Pulmonary artery endothelial cell (primary cell): ENCODE measurements around the gene TNS1. TPM values are rescaled to one million over a fixed set of nuclear protein-coding genes. Genes with fewer than 3 reads are reported as not detected.

Experiments
- DNase-seq: peaks from one replicate; pipeline ENCODE4 v3.0.0-alpha.2; 2011; ENCODE audit warnings: low read depth, low spot score
- total RNA-seq: library from RNA; depleted of rRNA; stranded (reverse); fragments of >200 nt; gene quantifications from 2 replicates; pipeline ENCODE4 v1.2.3, GENCODE V29; 2014

The TNS1 gene
- total RNA-seq, 1 donor from 2014 or later: 26.2 TPM

DNA sequence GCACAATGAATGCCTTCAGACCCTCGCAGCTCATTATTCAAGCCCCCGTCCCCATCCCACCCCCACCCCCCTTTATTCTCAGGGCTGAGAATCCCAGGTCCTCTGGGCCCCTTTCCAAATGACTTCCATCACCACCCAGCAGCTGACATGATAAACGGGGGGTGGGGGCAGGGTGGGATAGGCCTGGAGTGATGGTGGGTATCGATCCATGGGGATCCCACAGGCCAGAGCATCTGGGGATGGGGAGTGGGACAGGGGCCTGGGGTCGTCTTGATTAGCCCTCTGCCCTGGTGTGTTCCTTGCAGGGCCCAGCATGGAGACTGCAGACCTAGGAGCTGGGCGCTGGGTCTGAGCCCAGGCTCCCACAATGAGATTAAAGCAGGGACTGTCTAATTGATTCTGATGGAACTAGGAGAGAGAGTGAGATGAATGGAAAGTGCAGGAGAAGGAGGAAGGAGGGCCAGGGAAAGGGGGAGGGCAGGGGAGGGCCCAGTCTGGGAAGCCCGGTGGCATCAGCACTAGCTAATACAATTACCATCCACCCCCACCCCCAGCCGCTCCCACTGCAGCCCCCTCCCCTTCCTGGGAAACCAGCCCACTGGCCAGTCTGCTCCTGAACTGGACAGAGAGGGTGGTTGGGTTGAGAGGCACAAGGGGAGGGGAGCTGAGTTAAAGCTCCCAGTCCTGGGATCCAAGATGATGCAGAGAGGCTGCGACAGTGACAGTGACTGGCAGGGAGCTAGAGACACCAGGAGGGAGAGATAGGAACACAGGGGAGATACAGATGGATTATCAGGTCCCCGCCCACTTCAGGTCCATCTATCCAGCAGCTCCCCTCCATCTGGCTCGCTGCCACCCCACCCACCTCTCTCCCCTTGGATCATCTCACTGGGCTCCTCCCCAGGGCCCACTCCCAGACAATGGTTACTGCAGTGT, 13.1 kb upstream of the TNS1 start:
- no peak for DNase-seq

DNA sequence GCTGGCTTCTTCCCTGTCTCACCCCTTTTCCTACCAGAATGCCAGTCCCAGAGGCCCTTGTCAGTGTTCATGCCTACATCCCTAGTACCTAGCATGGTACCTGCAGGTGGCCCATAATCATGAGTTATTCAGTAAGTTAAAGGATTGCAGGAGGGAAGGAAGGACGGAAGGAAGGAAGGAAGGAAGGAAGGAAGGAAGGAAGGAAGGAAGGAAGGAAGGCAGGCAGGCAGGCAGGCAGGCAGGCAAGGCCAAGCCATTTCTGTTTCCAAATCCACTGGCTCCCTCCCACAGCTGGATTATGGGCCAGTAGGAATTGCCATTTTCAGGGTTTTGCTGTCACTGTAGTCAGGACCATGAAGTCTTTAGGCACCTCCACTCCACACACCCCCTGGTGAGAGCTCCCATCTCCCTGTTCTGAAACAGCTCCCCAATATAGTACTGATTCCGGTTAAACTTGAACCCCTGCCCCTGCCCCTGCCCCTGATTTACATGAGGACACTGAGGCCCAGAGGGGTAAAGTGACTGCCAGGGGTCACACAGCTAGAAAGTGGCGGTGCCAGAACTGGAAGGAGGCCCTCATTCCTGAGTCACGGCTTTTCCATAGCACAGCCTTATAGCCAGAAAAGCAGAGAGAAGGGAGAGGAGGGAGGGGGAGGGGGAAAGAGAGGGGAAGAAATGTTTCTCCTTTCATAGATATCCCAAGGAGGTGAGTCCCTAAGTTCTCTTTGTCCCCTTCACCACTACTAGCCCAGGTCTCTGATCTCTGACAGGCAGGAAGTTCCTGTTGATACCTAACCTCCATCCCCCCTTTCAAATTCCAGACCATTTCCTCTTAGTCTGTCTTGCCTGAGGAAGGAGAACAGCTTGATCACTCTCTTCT, 12.2 kb upstream of the TNS1 start:
- no peak for DNase-seq

DNA sequence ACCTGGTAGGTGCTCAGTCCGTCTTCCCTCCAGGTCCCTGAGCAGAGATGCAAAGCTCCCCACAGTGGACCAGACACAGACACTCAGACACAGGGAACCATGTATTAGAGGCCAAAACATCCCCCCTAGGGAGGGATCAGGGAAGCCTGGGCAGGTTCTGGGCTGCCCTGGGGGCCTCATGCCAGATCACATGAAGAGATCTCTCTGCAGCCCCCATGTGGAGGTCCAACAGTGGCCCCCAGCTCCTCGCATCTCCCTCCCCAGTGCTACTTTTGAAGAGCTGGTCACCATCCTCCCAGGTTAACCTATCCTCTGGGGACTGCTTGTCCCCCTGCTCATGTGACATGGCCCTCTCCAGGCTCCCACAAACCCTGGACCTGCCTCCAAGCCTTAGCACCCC, 10.5 kb upstream of the TNS1 start:
- no peak for DNase-seq

DNA sequence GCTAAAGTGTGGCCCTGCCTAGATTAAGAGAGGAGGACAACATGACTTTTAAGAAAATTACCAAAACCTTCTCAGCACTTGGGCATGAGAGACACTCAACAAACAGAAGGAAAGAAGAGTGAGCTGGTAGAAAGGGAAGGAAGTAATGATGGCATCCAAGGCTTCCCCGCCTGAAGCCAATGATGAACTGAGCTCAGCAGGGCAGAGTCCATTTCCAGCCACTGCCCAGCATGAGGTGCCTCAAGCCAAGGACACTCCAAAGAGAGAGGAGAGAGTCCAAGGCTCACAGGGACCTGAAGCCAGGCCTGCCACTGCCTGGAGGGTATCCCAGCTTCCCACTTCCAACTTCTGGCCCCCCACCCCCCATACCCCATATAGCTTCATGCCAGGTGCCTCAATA, 9.5 kb upstream of the TNS1 start:
- DNase-seq: no peak

DNA sequence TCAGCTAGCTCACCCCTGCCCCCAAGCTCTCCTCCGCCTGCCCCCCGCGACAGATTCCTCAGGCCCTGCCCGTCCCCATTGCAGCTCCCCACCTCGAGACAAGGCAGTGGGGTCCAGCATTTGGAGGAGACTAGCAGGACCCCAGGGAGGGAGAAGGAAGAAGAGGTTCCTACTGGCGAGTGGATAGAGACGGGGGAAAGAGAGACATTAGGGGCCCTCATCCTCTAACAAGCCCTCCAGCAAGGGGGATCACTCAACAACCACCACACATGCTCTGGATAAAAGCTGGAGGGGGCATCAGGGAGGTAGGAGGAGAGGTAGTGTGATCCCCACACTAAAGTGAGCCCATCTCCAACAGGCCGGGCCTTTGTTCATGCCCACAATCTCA, 8.9 kb upstream of the TNS1 start:
- no peak for DNase-seq

- no peak for DNase-seq
Measured at GRCh38 chr2:218010984-218011652, 8.3 kb upstream of the TNS1 start.

DNA sequence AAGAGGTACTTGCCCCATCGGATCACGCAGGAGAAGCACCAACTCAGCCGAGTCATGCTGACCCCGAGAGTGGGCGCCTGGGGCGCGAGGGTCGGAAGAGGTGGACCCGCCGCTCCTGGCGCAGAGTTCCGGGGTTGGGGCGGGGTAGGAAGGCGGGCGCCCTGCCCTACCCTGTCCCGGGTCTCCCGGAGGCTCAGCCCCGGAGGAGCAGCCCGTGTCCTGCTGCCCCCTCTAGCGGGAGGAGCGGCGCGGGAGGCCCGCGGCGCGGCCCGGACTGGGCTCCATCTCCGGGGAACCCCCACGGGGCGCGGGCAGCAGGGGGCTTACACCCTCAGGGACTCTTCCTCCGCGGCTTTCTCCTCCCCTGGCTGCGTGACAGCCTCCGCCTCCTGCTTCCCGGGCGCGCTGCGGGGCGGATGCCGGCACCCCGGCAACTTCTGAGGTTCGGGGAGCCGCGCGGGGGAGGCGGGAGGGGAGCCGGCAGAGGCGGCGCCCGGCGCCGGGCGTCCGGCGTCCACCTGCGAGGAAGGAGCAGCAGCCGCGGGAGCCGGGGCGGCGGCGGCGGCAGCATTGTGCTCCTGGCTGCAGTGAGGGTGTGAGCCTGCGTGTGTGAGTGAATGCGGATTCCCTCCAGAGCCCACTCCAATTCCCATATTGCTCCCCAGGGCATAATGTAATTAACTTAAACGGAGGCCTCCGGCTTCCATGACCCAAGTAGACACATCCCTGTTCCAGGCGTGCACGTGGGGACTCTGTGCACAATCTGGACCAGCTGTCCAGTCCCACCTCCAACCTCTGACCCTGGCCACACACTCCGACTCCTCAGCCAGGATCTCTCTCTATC, 7.6 kb upstream of the TNS1 start:
- no peak for DNase-seq

- no peak for DNase-seq
Measured at GRCh38 chr2:218009765-218010139, 7.0 kb upstream of the TNS1 start.

GRCh38 chr2:218009231-218009630, 6.4 kb upstream of the TNS1 start:
- no peak for DNase-seq

DNA sequence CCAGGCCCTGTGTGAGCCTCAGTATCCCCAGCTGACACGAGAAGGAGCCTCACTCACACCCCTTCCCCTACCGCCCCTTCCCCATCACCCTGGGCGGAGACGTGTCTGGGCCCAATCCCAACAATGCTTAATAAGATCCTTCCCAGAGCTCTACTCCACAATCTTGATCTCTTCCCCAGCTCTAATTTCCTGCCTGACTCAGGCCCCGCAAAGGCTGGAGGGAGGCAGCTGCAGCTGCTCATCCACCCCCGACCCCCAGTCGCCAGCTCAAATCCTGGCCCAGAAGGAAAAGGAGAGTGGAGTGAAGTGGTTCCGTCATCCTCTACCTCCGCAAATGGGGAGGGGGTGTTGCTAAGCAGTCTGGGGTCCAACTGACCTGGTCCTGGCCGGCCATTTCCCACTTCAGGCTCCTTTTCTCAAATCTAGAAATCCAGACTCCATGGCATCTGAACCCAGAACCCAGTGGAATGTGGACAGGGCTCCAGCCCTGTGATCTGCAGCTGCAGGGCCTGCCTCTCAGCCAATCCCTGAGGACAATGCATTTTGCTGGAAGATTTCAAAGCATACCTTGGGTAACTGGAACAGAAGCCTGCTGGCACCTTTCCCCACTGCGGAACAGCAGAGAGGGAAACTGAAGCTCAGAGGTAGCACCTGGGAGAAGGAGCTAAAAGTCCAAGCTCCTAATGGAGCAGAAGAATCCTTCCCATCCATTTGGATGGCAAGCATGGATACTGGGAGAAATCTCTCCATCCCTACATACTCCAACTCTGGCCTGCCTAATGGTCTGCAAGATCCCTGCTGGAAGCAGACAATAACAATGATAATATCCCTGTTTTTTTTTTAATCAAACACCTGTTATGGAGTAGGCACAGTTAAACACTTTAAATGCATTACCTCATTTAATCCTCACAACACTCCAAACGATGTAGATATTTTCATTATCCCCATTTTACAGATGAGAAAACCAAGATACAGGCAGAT, 5.6 kb upstream of the TNS1 start:
- no peak for DNase-seq

DNA sequence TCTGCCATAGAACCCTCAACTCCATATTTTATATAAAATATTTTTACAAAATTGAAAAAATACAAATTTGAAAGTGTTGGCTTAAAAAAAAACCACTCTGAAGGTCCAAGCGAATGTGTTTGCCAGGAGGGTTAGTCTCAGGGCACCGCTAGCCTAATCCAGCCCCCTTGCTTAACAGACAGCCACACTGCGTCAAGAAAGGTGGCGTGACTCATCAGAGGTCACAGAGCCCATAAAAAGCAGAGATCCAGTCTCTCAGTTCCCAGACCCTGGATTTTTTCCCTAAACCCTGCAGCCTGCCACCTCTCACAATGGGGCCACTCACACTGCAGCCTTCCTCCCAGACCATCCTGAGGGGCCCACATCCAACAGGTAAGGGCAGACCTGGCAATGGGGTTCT, 3.9 kb upstream of the TNS1 start:
- DNase-seq: no peak

DNA sequence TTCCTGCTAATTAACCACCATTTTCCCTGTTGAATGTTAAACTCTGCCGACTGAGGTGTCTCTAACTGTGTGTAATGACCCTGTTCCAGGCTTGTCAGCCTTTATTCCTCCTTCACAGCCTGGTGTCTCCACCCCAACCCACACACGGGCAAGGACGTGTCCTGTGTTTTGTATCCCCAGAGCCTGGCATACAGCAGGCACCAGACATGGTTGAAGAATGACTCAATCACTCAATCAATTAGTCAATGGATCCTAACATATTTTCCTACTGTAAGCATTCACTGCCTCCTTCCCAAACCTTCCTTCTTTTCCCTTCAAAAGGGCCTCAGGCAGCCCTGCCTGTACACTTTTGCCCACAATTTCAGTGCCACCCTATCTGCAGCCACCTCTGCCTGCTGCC, 2.7 kb upstream of the TNS1 start:
- DNase-seq: no peak

- DNase-seq: no peak
Measured at GRCh38 chr2:218005028-218005427, 2.2 kb upstream of the TNS1 start.

GRCh38 chr2:218003981-218004419, 1.2 kb upstream of the TNS1 start:
- no peak for DNase-seq

GRCh38 chr2:218003281-218003944, 618 bp upstream of the TNS1 start:
- DNase-seq: no peak

DNA sequence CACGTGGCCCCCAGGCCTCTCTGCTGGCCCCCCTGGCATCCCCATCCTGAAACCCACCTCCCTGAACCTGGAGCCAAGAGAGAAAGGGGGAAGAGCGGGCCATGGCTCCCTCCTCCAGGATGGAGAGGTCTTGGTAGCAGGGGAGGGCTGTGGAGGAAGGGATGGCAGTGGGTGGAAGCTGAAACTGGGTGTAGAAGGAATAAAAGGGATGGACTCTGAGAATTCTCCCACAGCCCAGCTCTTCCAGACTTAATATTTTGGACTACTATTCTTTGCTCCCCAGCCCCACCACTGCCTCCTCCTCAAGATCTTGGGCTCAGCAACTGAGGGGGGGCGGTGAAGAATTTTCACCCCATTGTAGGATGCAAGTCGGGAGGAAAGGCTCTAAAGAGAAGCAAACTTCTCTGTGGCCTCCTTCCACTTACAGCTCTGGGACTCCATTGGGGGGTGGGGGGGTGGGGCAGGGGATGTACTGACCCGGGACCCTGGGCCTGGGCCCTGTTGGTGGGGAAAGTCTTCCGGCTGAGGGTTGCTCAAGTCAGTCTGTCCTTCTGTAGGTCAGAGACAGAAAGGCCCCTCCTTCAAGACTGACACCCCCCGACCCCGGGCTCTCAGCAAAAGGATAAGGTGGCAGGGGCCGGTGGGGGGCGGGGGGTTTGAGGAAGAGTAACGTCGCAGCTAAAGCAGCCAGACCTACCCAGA, 501 bp downstream of the TNS1 start:
- no peak for DNase-seq

DNA sequence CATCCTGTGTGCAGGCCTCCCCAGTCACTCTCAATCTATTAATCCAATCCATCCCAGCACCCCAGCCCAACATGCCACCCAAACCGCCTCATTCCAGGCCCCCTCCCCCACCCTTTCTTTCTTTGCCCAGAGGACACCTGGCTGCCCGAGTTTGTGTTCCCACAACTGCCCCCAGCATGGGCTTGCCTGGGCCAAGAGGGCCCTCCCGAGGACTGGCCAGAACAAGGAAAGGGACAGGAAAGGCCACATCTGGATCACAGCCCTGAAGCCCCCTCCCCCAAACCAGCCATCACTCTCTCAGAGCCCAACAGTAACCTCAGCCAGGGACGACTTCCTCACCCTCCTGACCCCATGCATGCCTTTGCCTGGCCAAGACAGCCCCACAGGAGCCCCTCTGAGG, 1.2 kb downstream of the TNS1 start:
- no peak for DNase-seq

- DNase-seq: no peak
Measured at GRCh38 chr2:218000136-218000535, 2.7 kb downstream of the TNS1 start.

- DNase-seq: no peak
Measured at GRCh38 chr2:217999595-217999959, 3.2 kb downstream of the TNS1 start.
